GM20000 (cell line): ENCODE results near the gene ANO1.

ENCODE experiments used
- DNase-seq: peaks from one replicate; pipeline ENCODE4 v3.0.0; 2012; ENCODE audit warnings: low spot score
- CTCF ChIP-seq: IDR thresholded peaks from 2 replicates; pipeline ENCODE4 v1.5.1; 2012; ENCODE audit warnings: mild to moderate bottlenecking, control low read depth; ENCODE audit errors: extremely low read depth, missing control alignments

Gene ANO1

GRCh38 chr11:70078095-70078780, at the start of gene ANO1:
Gene ANO1, plus strand, starts transcription at chr11:70078317. Its CDS starts 290 bp downstream, at chr11:70078607.
- DNase-seq, result no peak
- TF ChIP-seq CTCF, result no peak

GRCh38 chr11:70029115-70029860, 48.8 kb upstream of the ANO1 start:
- TF ChIP-seq CTCF, result no peak

GRCh38 chr11:70029861-70030380, 48.2 kb upstream of the ANO1 start:
- no peak for TF ChIP-seq CTCF
- DNase-seq, result no peak

More at GRCh38 chr11:70029115-70029860, 48.8 kb upstream of the ANO1 start:
- DNase-seq, result no peak

GRCh38 chr11:70030412-70030811, 47.7 kb upstream of the ANO1 start:
- no peak for TF ChIP-seq CTCF
- no peak for DNase-seq

- no peak for TF ChIP-seq CTCF
- DNase-seq, result no peak
Measured at GRCh38 chr11:70031631-70032469, 46.3 kb upstream of the ANO1 start.

- DNase-seq, result no peak
- no peak for TF ChIP-seq CTCF
Measured at GRCh38 chr11:70032470-70032795, 45.7 kb upstream of the ANO1 start.
